Progenitor cell of endocrine pancreas (in vitro differentiated cells): ENCODE data around the gene OBP2B. TPM values are rescaled to one million over a fixed set of nuclear protein-coding genes. Genes with fewer than 3 reads are reported as not detected.
"Not testable (repeated sequence)": the region's sequence is repeated elsewhere in the genome, so short reads cannot be mapped to it uniquely, and the experiment has no call there.

Experiments
- DNase-seq: peaks from one replicate; pipeline ENCODE4 v3.0.0; 2021; ENCODE audit warnings: low spot score; ENCODE audit not compliant: unreplicated experiment
- H3K27ac Mint-ChIP-seq: 2 replicates; pipeline ENCODE4 v1.8.0; 2021; ENCODE audit warnings: mild to moderate bottlenecking, moderate library complexity, mixed read lengths
- H3K27me3 Mint-ChIP-seq: 2 replicates; pipeline ENCODE4 v1.8.0; 2021; ENCODE audit warnings: mixed read lengths
- H3K36me3 Mint-ChIP-seq: 2 replicates; pipeline ENCODE4 v1.8.0; 2022; ENCODE audit warnings: mixed read lengths; ENCODE audit not compliant: insufficient read depth
- H3K4me1 Mint-ChIP-seq: 2 replicates; pipeline ENCODE4 v1.8.0; 2021; ENCODE audit warnings: low read depth, mixed read lengths
- H3K4me3 Mint-ChIP-seq: 2 replicates; pipeline ENCODE4 v1.8.0; 2021; ENCODE audit warnings: low read depth, mild to moderate bottlenecking, moderate library complexity, mixed read lengths
- H3K9me3 Mint-ChIP-seq: 2 replicates; pipeline ENCODE4 v1.8.0; 2021; ENCODE audit warnings: low read depth, mixed read lengths
- total RNA-seq: library from RNA; stranded (reverse); gene quantifications from 2 replicates; pipeline ENCODE4 v1.2.1, GENCODE V29; 2021
- TF ChIP-seq, protein P1 (sequence below): fragments of 200-600 bp; sonication (generic); IDR thresholded peaks from one replicate; pipeline ENCODE4 v1.5.0; 2021; ENCODE audit warnings: antibody characterized with exemption, mild to moderate bottlenecking; ENCODE audit not compliant: unreplicated experiment

The OBP2B gene
- total RNA-seq, 1 donor from 2014 or later, result not detected

DNA sequence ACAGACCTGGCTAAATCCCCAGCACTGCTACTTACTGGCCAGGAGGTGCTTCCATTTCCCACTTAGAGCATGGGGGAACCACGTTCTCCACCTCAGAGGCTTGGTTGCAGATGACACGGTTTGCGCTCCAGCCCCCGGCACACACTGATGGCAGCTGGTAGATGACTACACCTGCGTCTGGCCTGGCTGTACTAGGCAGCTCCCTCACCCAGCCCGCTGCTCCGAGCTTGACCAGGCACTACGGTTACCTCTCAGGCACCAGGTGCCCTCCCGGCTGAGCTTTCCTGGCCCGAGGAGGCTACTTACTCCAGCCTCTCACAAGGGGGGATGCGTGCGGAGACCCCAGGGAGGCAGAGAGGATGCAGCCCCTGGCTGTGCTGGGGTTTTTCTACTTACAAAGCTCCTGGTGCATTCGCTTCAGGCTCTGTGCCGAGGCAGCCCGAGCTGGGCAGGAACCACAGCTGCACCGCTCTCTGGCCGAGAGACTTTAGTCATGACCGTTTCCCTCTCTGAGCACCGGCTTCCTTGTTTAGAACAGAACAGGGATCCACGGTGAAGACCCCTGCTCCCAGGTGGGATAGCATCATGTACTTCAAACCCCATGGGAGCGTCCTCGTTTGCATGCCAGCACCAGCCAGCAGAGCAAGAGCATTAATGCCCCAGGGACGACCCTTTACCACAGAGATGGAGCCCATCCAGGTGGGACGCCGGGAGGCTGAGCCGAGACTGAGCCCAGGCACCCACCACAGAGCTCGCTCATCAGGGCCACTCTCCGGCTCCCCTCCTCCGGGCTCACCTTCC is 37.7 kb downstream of the OBP2B start:
- no peaks in the 10 kb centered on the region for H3K36me3 Mint-ChIP-seq

DNA sequence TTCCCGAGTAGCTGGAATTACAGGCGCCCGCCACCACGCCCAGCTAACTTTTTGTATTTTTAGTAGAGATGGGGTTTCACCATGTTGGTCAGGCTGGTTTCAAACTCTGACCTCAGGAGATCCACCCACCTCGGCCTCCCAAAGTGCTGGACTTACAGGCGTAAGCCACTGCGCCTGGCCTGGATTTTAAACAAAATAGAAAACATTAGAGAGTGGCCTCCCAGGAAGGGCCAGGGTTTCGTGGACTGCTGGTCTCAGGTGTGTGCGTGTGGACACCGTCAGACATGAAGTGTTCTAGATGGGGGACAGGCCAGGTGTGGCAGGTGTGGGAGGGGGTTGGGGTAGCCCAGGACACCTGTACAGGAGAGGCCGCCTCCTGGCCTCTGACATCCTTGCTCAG is 38.3 kb downstream of the OBP2B start:
- TF ChIP-seq, protein P1, sequence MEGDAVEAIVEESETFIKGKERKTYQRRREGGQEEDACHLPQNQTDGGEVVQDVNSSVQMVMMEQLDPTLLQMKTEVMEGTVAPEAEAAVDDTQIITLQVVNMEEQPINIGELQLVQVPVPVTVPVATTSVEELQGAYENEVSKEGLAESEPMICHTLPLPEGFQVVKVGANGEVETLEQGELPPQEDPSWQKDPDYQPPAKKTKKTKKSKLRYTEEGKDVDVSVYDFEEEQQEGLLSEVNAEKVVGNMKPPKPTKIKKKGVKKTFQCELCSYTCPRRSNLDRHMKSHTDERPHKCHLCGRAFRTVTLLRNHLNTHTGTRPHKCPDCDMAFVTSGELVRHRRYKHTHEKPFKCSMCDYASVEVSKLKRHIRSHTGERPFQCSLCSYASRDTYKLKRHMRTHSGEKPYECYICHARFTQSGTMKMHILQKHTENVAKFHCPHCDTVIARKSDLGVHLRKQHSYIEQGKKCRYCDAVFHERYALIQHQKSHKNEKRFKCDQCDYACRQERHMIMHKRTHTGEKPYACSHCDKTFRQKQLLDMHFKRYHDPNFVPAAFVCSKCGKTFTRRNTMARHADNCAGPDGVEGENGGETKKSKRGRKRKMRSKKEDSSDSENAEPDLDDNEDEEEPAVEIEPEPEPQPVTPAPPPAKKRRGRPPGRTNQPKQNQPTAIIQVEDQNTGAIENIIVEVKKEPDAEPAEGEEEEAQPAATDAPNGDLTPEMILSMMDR, result no peak

More for the DNA sequence above, 37.7 kb downstream of the OBP2B start:
- H3K4me1 Mint-ChIP-seq, result no peaks in the 10 kb centered on the region
- H3K9me3 Mint-ChIP-seq, result no peaks in the 10 kb centered on the region
- TF ChIP-seq, protein P1, result no peak
- H3K4me3 Mint-ChIP-seq, result no peak overlapping the region
- no peak for DNase-seq
- H3K27ac Mint-ChIP-seq, result no peak overlapping the region
- peaks cover 15% of the 10 kb centered on the region for H3K27me3 Mint-ChIP-seq

GRCh38 chr9:133169687-133170086 is 39.4 kb downstream of the OBP2B start:
- not testable (repeated sequence) for H3K4me3 Mint-ChIP-seq, H3K4me1 Mint-ChIP-seq, H3K9me3 Mint-ChIP-seq, H3K27ac Mint-ChIP-seq, H3K36me3 Mint-ChIP-seq, DNase-seq
- peaks cover 13% of the 10 kb centered on the region for H3K27me3 Mint-ChIP-seq

More for the DNA sequence above, 38.3 kb downstream of the OBP2B start:
- no peaks in the 10 kb centered on the region for H3K4me1 Mint-ChIP-seq
- H3K27ac Mint-ChIP-seq, result no peak overlapping the region
- H3K36me3 Mint-ChIP-seq, result no peaks in the 10 kb centered on the region
- no peak overlapping the region for H3K4me3 Mint-ChIP-seq
- H3K27me3 Mint-ChIP-seq, result peaks cover 12% of the 10 kb centered on the region
- DNase-seq, result no peak
- H3K9me3 Mint-ChIP-seq, result no peaks in the 10 kb centered on the region

GRCh38 chr9:133169102-133169501 is 39.9 kb downstream of the OBP2B start:
- peaks cover 14% of the 10 kb centered on the region for H3K27me3 Mint-ChIP-seq
- no peaks in the 10 kb centered on the region for H3K4me1 Mint-ChIP-seq
- H3K4me3 Mint-ChIP-seq, result no peak overlapping the region
- no peak for DNase-seq
- TF ChIP-seq, protein P1, result no peak
- H3K27ac Mint-ChIP-seq, result no peak overlapping the region
- H3K36me3 Mint-ChIP-seq, result no peaks in the 10 kb centered on the region
- H3K9me3 Mint-ChIP-seq, result no peaks in the 10 kb centered on the region

GRCh38 chr9:133168432-133168831 is 40.6 kb downstream of the OBP2B start:
- H3K27me3 Mint-ChIP-seq, result peaks cover 13% of the 10 kb centered on the region
- H3K27ac Mint-ChIP-seq, result no peak overlapping the region
- TF ChIP-seq, protein P1, result no peak
- no peaks in the 10 kb centered on the region for H3K9me3 Mint-ChIP-seq
- no peak overlapping the region for H3K4me3 Mint-ChIP-seq
- H3K36me3 Mint-ChIP-seq, result no peaks in the 10 kb centered on the region
- H3K4me1 Mint-ChIP-seq, result peaks cover 2% of the 10 kb centered on the region
- DNase-seq, result no peak

DNA sequence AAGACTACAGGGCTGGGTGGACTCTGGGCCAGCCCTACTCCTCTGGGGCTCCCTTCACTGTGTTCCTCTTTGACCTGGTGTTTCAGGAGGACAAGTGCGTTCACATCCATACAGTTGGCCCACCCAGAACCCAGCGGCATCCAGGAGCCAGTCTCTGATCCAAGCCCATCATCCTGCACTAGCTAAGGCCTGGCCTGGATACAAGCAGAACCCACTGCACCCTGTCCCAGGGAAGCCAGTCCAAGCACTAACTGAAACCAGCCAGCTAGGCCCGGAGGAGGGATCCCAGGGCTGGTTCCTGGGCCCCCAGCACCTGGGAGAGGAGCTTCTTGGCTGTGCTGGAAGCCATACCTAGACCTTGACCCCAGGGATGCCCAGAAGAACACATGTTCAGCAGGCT is 41.3 kb downstream of the OBP2B start:
- TF ChIP-seq, protein P1, result no peak
- no peak for DNase-seq
- no peak overlapping the region for H3K4me3 Mint-ChIP-seq
- no peaks in the 10 kb centered on the region for H3K36me3 Mint-ChIP-seq
- peaks cover 15% of the 10 kb centered on the region for H3K27me3 Mint-ChIP-seq
- no peak overlapping the region for H3K27ac Mint-ChIP-seq
- peaks cover 2% of the 10 kb centered on the region for H3K4me1 Mint-ChIP-seq
- no peaks in the 10 kb centered on the region for H3K9me3 Mint-ChIP-seq
